Measurements from ENCODE around the gene GLIPR2.
"Not testable (repeated sequence)": the region's sequence is repeated elsewhere in the genome, so short reads cannot be mapped to it uniquely, and the experiment has no call there.

GLIPR2 gene

GRCh38 chr9:36158917-36159316, 22.4 kb downstream of the GLIPR2 start:
- no peak overlapping the region for H3K9ac ChIP-seq
- no peaks in the 10 kb centered on the region for H4K20me1 ChIP-seq
- H3K27me3 ChIP-seq, result no peaks in the 10 kb centered on the region
- H3K27ac ChIP-seq, result peak overlapping the region in 4 of 11 experiments; percentile 48 to 70 (median 62); a peak in 7 of 22 replicates
- peaks cover 8 to 23% (median 19%) of the 10 kb centered on the region in 11 experiments; a peak in 20 of 22 replicates for H3K9me3 ChIP-seq (replicated peaks in 1 of 11)
- peaks cover 27 to 63% (median 43%) of the 10 kb centered on the region in 10 experiments for H3K4me1 ChIP-seq
- H3K4me2 ChIP-seq, result peak overlapping the region in 5 of 11 experiments; percentile 15 to 63 (median 55); a peak in 7 of 22 replicates
- no peak overlapping the region for H3K4me3 ChIP-seq
- peaks cover 16 to 61% (median 25%) of the 10 kb centered on the region in 11 experiments; a peak in 20 of 22 replicates for H3K36me3 ChIP-seq
- no peak for TF ChIP-seq Cebpa-rat (IDR thresholded peaks at IDR 0.05)

GRCh38 chr9:36159509-36159908, 23.0 kb downstream of the GLIPR2 start:
- not testable (repeated sequence) for H3K27me3 ChIP-seq, H3K27ac ChIP-seq, H4K20me1 ChIP-seq, H3K4me3 ChIP-seq, H3K4me2 ChIP-seq, H3K9ac ChIP-seq
- peaks cover 8 to 23% (median 19%) of the 10 kb centered on the region in 11 experiments; a peak in 20 of 22 replicates for H3K9me3 ChIP-seq (replicated peaks in 1 of 11)
- peaks cover 16 to 61% (median 25%) of the 10 kb centered on the region in 11 experiments; a peak in 20 of 22 replicates for H3K36me3 ChIP-seq
- H3K4me1 ChIP-seq, result peaks cover 21 to 57% (median 39%) of the 10 kb centered on the region in 10 experiments

- Histone ChIP-seq H3K9me3 (replicated peaks in 1 of 11) (peaks cover 8 to 23% (median 19%) of the 10 kb centered on the region in 11 experiments; a peak in 20 of 22 replicates), H3K4me1 (peaks cover 15 to 51% (median 35%) of the 10 kb centered on the region in 10 experiments), H3K36me3 (peaks cover 16 to 61% (median 25%) of the 10 kb centered on the region in 11 experiments; a peak in 20 of 22 replicates)
- not testable (repeated sequence) for H3K4me3 ChIP-seq, H4K20me1 ChIP-seq, H3K27me3 ChIP-seq, H3K27ac ChIP-seq, H3K4me2 ChIP-seq, H3K9ac ChIP-seq
These were observed 23.6 kb downstream of the GLIPR2 start for GRCh38 chr9:36160126-36160525.

GRCh38 chr9:36161187-36161586, 24.7 kb downstream of the GLIPR2 start:
- Histone ChIP-seq H4K20me1 (no peaks in the 10 kb centered on the region), H3K9me3 (replicated peaks in 1 of 11) (peaks cover 8 to 19% (median 15%) of the 10 kb centered on the region in 11 experiments; a peak in 20 of 22 replicates), H3K4me3 (no peak overlapping the region), H3K4me1 (peaks cover 11 to 46% (median 25%) of the 10 kb centered on the region in 10 experiments), H3K27me3 (no peaks in the 10 kb centered on the region), H3K9ac (no peak overlapping the region), H3K36me3 (peaks cover 12 to 54% (median 22%) of the 10 kb centered on the region in 11 experiments; a peak in 20 of 22 replicates), H3K27ac (no peak overlapping the region), H3K4me2 (no peak overlapping the region)
- no peak for TF ChIP-seq Cebpa-rat (IDR thresholded peaks at IDR 0.05)

GRCh38 chr9:36162211-36162738, 25.7 kb downstream of the GLIPR2 start:
- Histone ChIP-seq H3K9me3 (replicated peaks in 1 of 11) (peaks cover 0 to 8% (median 4%) of the 10 kb centered on the region in 11 experiments; a peak in 13 of 22 replicates), H3K4me3 (no peak overlapping the region), H3K9ac (no peak overlapping the region), H3K4me1 (peaks cover 11 to 53% (median 25%) of the 10 kb centered on the region in 10 experiments), H3K27ac (no peak overlapping the region), H4K20me1 (no peaks in the 10 kb centered on the region), H3K36me3 (peaks cover 2 to 43% (median 11%) of the 10 kb centered on the region in 11 experiments; a peak in 14 of 22 replicates), H3K4me2 (no peak overlapping the region), H3K27me3 (no peaks in the 10 kb centered on the region)
- no peak for TF ChIP-seq Cebpa-rat (IDR thresholded peaks at IDR 0.05)

GRCh38 chr9:36163049-36163785, 26.7 kb downstream of the GLIPR2 start:
- peak overlapping the region in 2 of 11 experiments; percentile 11 to 18; a peak in 1 of 22 replicates for H3K9ac ChIP-seq
- no peaks in the 10 kb centered on the region for H4K20me1 ChIP-seq
- peak overlapping the region in 3 of 11 experiments; percentile 13 to 23 (median 16); a peak in 1 of 22 replicates for H3K27ac ChIP-seq
- no peaks in the 10 kb centered on the region for H3K27me3 ChIP-seq
- no peaks in the 10 kb centered on the region for H3K9me3 ChIP-seq (replicated peaks in 1 of 11)
- no peak for TF ChIP-seq Cebpa-rat (IDR thresholded peaks at IDR 0.05)
- no peak overlapping the region for H3K4me3 ChIP-seq
- peaks cover 0 to 40% (median 8%) of the 10 kb centered on the region in 11 experiments; a peak in 11 of 22 replicates for H3K36me3 ChIP-seq
- H3K4me1 ChIP-seq, result peaks cover 11 to 46% (median 20%) of the 10 kb centered on the region in 10 experiments
- peak overlapping the region in 9 of 11 experiments; percentile 8 to 67 (median 47); a peak in 17 of 22 replicates for H3K4me2 ChIP-seq

DNA sequence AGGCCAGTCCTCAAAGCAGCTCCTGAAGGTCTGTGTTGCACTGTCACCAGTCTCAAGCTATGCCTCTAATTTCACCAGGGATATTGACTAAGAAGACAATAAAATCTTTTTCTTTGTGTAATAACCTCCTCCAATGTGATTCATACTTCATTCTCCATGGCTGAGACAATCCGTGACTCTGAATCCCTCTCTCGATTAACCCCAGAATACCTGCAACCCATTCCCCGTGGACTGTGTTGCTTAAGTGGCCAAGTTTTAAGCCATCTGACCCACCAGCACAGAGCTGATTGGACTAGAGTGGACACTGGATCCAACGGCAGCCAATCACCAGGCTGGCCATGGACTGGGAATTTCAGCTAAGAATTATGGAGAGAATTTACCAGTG, 27.2 kb downstream of the GLIPR2 start:
- H3K9ac ChIP-seq, result 0 out of 22 replicates have a peak overlapping the region, but pooled peaks of 1 of the 11 experiments have one; percentile 11
- H3K4me1 ChIP-seq, result peaks cover 6 to 40% (median 17%) of the 10 kb centered on the region in 10 experiments; a peak in 19 of 20 replicates
- peak overlapping the region in 2 of 11 experiments; percentile 16 to 23; a peak in 1 of 22 replicates for H3K27ac ChIP-seq
- TF ChIP-seq Cebpa-rat (IDR thresholded peaks at IDR 0.05), result no peak
- no peaks in the 10 kb centered on the region for H3K27me3 ChIP-seq
- H3K36me3 ChIP-seq, result peaks cover 0 to 36% (median 8%) of the 10 kb centered on the region in 11 experiments; a peak in 11 of 22 replicates
- H3K4me2 ChIP-seq, result peak overlapping the region in 5 of 11 experiments; percentile 36 to 67 (median 48); a peak in 6 of 22 replicates
- no peaks in the 10 kb centered on the region for H4K20me1 ChIP-seq
- H3K4me3 ChIP-seq, result no peak overlapping the region
- H3K9me3 ChIP-seq (replicated peaks in 1 of 11), result no peaks in the 10 kb centered on the region

GRCh38 chr9:36164372-36164771, 27.8 kb downstream of the GLIPR2 start:
- no peak for TF ChIP-seq Cebpa-rat (IDR thresholded peaks at IDR 0.05)
- Histone ChIP-seq H3K9ac (no peak overlapping the region), H3K9me3 (replicated peaks in 1 of 11) (no peaks in the 10 kb centered on the region), H3K27ac (no peak overlapping the region), H3K4me3 (no peak overlapping the region), H3K27me3 (no peaks in the 10 kb centered on the region), H3K36me3 (peaks cover 0 to 30% (median 8%) of the 10 kb centered on the region in 11 experiments; a peak in 11 of 22 replicates), H3K4me2 (no peak overlapping the region), H4K20me1 (no peaks in the 10 kb centered on the region), H3K4me1 (peaks cover 1 to 38% (median 17%) of the 10 kb centered on the region in 10 experiments; a peak in 18 of 20 replicates)

- Histone ChIP-seq H3K9ac (no peak overlapping the region), H3K36me3 (peaks cover 0 to 24% (median 4%) of the 10 kb centered on the region in 11 experiments; a peak in 10 of 22 replicates), H4K20me1 (no peaks in the 10 kb centered on the region), H3K27ac (no peak overlapping the region), H3K4me1 (peaks cover 0 to 38% (median 17%) of the 10 kb centered on the region in 10 experiments; a peak in 18 of 20 replicates), H3K4me3 (no peak overlapping the region), H3K9me3 (replicated peaks in 1 of 11) (no peaks in the 10 kb centered on the region), H3K27me3 (no peaks in the 10 kb centered on the region), H3K4me2 (0 out of 22 replicates have a peak overlapping the region, but pooled peaks of 1 of the 11 experiments have one; percentile 5)
- no peak for TF ChIP-seq Cebpa-rat (IDR thresholded peaks at IDR 0.05)
These were observed 28.5 kb downstream of the GLIPR2 start for GRCh38 chr9:36164989-36165388.
